NCI-H1436 treated with DMSO at 0.1 percent for 48 hours (cell line): ENCODE data around the gene KLC1.
"Not testable (repeated sequence)": the region's sequence is repeated elsewhere in the genome, so short reads cannot be mapped to it uniquely, and the experiment has no call there.

Source experiments
- DNase-seq: peaks from one replicate; lab custom pipeline; 2025; lab: John Stamatoyannopoulos, UW

KLC1 gene

GRCh38 chr14:103691655-103692054 lies 62.6 kb downstream of the KLC1 start:
- DNase-seq, result not testable (repeated sequence)

- DNase-seq, result no peak
These were observed 63.1 kb downstream of the KLC1 start for GRCh38 chr14:103692159-103692558.

- no peak for DNase-seq
These were observed 63.9 kb downstream of the KLC1 start for GRCh38 chr14:103692871-103693270.

- DNase-seq, result no peak
These were observed 64.5 kb downstream of the KLC1 start for GRCh38 chr14:103693515-103693914.

GRCh38 chr14:103694572-103695026 lies 65.6 kb downstream of the KLC1 start:
- DNase-seq, result no peak

- DNase-seq, result no peak
These were observed 66.5 kb downstream of the KLC1 start for GRCh38 chr14:103695296-103696069.

GRCh38 chr14:103696070-103696402 lies 67.0 kb downstream of the KLC1 start:
- DNase-seq, result no peak

- no peak for DNase-seq
These were observed 67.6 kb downstream of the KLC1 start for GRCh38 chr14:103696466-103697071.

GRCh38 chr14:103697206-103697602 lies 68.2 kb downstream of the KLC1 start:
- no peak for DNase-seq

- no peak for DNase-seq
These were observed 68.8 kb downstream of the KLC1 start for GRCh38 chr14:103697603-103698379.

GRCh38 chr14:103698380-103699260 lies 69.6 kb downstream of the KLC1 start:
- DNase-seq, result no peak

- no peak for DNase-seq
These were observed 70.2 kb downstream of the KLC1 start for GRCh38 chr14:103699261-103699661.

- no peak for DNase-seq
These were observed 71.1 kb downstream of the KLC1 start for GRCh38 chr14:103699901-103700752.

GRCh38 chr14:103700753-103701490 lies 71.9 kb downstream of the KLC1 start:
- DNase-seq, result no peak

GRCh38 chr14:103702095-103702494 lies 73.1 kb downstream of the KLC1 start:
- DNase-seq, result no peak

GRCh38 chr14:103702497-103703432 lies 73.8 kb downstream of the KLC1 start:
- no peak for DNase-seq

- DNase-seq, result no peak
These were observed 74.7 kb downstream of the KLC1 start for GRCh38 chr14:103703433-103704385.

GRCh38 chr14:103704708-103705107 lies 75.7 kb downstream of the KLC1 start:
- no peak for DNase-seq
